Activated CD8-positive, alpha-beta T cell treated with anti-CD3 and anti-CD28 coated beads for 36 hours (primary cell): ENCODE data around the gene GRAP2. TPM values are rescaled to one million over a fixed set of nuclear protein-coding genes. Genes with fewer than 3 reads are reported as not detected.

Experiments
- ATAC-seq: fragments of 200-7000 bp; cut with Tn5 transposase; one replicate; pipeline ENCODE4 v1.10.0; 2021; ENCODE audit warnings: mild to moderate bottlenecking, moderate library complexity
- CTCF ChIA-PET: fragments of 350-600 bp; sonication (Branson Sonifier 250); formaldehyde crosslinking; loops from one replicate; lab custom pipeline; 2021; ENCODE audit warnings: antibody characterized with exemption; lab: Charles Lee
- POLR2A ChIA-PET: fragments of 350-600 bp; sonication (Branson Sonifier 250); formaldehyde crosslinking; loops from one replicate; lab custom pipeline; 2021; ENCODE audit warnings: antibody characterized with exemption; lab: Charles Lee
- DNase-seq: peaks from one replicate; pipeline ENCODE4 v3.0.0-alpha.2; 2020
- H3K27ac Mint-ChIP-seq: one replicate; pipeline ENCODE4 v1.8.0; 2021; ENCODE audit warnings: mild to moderate bottlenecking, mixed read lengths
- H3K27me3 Mint-ChIP-seq: one replicate; pipeline ENCODE4 v1.8.0; 2021; ENCODE audit warnings: mixed read lengths
- H3K36me3 Mint-ChIP-seq: one replicate; pipeline ENCODE4 v1.8.0; 2021; ENCODE audit warnings: low read depth, mixed read lengths
- H3K4me1 Mint-ChIP-seq: one replicate; pipeline ENCODE4 v1.8.0; 2021; ENCODE audit warnings: low read depth, mixed read lengths
- H3K4me3 Mint-ChIP-seq: one replicate; pipeline ENCODE4 v1.8.0; 2021; ENCODE audit warnings: mild to moderate bottlenecking, moderate library complexity, mixed read lengths
- H3K9me3 Mint-ChIP-seq: one replicate; pipeline ENCODE4 v1.8.0; 2021; ENCODE audit warnings: mixed read lengths
- CTCF ChIP-seq: fragments of 200-600 bp; IDR thresholded peaks from one replicate; pipeline ENCODE4 v1.8.0; 2022; ENCODE audit warnings: antibody characterized with exemption, mild to moderate bottlenecking
- intact Hi-C: fragments of 100-400 bp; cut with micrococcal nuclease; formaldehyde crosslinking; loops from one replicate; pipeline ENCODE4 v1.10.0; 2022
- total RNA-seq, 2 experiments: library from RNA; stranded (reverse); gene quantifications; one replicate each; pipeline ENCODE4 v1.2.3, GENCODE V29; 2021

The GRAP2 gene
- total RNA-seq, 2 experiments from 2014 or later: 83.2 to 86.8 TPM

- ATAC-seq (no peak), DNase-seq (no peak)
- peaks cover 16% of the 10 kb centered on the region for H3K4me1 Mint-ChIP-seq
- TF ChIP-seq CTCF: no peak
- no peaks in the 10 kb centered on the region for H3K36me3 Mint-ChIP-seq
- H3K4me3 Mint-ChIP-seq: peak overlapping the region; percentile 31
- CTCF ChIA-PET: interaction anchor here (2.5 to 3.2 kb wide), 2 partner anchors 15 to 29 kb away, joined by 11 to 19 read pairs; no protein-coding TSS in a partner anchor
- no peak overlapping the region for H3K27ac Mint-ChIP-seq
- H3K27me3 Mint-ChIP-seq: peaks cover 12% of the 10 kb centered on the region
- no peaks in the 10 kb centered on the region for H3K9me3 Mint-ChIP-seq
- intact Hi-C loops: no loop called here
- POLR2A ChIA-PET: interaction anchor here (1.0 to 1.6 kb wide), 3 partner anchors 11 to 46 kb away, joined by 3 to 6 read pairs (median 4); no protein-coding TSS in a partner anchor
Measured at GRCh38 chr22:39995393-39996252, 94.7 kb downstream of the GRAP2 start.

DNA sequence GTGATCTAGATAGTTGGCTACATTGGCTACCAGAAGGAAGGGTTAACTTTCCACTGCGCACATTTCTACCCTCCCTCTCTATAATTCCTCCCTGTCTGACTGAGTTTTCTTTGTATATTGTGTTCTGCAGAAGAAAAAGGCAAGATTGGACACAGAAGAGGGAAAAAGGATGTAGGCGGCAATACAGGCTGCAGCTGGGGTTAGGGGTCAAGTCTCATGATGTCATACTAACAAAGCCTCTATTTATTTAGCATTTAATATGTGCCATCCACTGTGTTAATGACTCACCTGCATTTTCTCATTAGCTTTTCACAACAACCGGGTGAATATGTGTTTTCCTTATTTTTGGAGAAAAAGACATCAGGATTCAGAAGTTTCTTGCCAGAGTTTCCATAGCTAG, 95.8 kb downstream of the GRAP2 start:
- CTCF ChIA-PET: interaction anchor here (3.2 kb wide), 1 partner anchor 28 kb away, joined by 19 read pairs; no protein-coding TSS in a partner anchor
- H3K27me3 Mint-ChIP-seq: peaks cover 12% of the 10 kb centered on the region
- no peak overlapping the region for H3K27ac Mint-ChIP-seq
- peaks cover 16% of the 10 kb centered on the region for H3K4me1 Mint-ChIP-seq
- POLR2A ChIA-PET: no interaction called here
- DNase-seq (no peak), ATAC-seq (no peak)
- H3K4me3 Mint-ChIP-seq: no peak overlapping the region
- TF ChIP-seq CTCF: no peak
- no peaks in the 10 kb centered on the region for H3K36me3 Mint-ChIP-seq
- no peaks in the 10 kb centered on the region for H3K9me3 Mint-ChIP-seq
- intact Hi-C loops: no loop called here

- H3K9me3 Mint-ChIP-seq: no peaks in the 10 kb centered on the region
- no peak overlapping the region for H3K4me3 Mint-ChIP-seq
- no peak for DNase-seq
- CTCF ChIA-PET: interaction anchor here (0.7 to 3.2 kb wide), 2 partner anchors 27 to 65 kb away, joined by 3 to 19 read pairs; no protein-coding TSS in a partner anchor
- peaks cover 10% of the 10 kb centered on the region for H3K27me3 Mint-ChIP-seq
- POLR2A ChIA-PET: no interaction called here
- peaks cover 16% of the 10 kb centered on the region for H3K4me1 Mint-ChIP-seq
- ATAC-seq: no peak
- no peak for TF ChIP-seq CTCF
- H3K36me3 Mint-ChIP-seq: no peaks in the 10 kb centered on the region
- H3K27ac Mint-ChIP-seq: no peak overlapping the region
- intact Hi-C loops: no loop called here
Measured at GRCh38 chr22:39997421-39997820, 96.5 kb downstream of the GRAP2 start.

DNA sequence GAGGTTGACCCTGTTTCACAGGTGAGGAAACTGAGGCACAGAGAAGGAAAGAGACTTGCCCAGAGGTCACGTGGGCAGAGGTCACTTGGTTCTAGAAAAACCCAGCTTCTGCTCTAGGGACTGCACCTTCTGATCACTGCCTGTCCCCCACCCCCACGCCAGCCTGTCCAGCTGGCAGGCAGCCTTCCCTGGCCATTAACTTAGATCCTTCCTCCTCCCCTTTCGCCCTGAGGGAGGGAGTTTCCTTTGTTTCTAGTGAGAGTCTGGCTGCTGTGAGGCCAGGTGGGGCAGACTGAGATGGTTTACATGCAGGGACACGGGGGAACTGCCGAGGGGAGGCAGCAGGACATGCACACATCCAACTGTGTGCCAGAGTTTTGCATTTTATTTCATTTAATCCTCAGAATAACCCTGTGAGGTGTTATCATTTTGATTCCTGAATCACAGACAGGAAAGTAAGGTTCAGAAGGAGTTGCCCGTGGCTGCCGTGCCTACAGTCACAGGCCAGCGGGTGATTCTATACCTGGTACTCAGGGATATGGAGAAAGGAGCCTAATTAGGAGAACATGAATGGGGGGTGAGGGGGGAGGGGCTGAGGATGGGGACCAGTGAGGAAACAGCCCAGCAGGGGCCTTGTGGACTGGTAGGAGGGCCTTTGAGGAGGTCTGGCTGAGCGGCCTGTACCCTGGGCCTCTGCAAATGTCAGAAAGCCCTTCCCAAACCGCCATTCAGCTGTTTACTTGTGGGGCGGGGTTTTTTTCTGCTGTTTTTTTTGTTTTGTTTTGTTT, 97.2 kb downstream of the GRAP2 start:
- Mint-ChIP-seq H3K4me1 (peaks cover 16% of the 10 kb centered on the region), H3K27ac (no peak overlapping the region), H3K4me3 (no peak overlapping the region), H3K36me3 (no peaks in the 10 kb centered on the region), H3K9me3 (no peaks in the 10 kb centered on the region), H3K27me3 (peaks cover 7% of the 10 kb centered on the region)
- no peak for TF ChIP-seq CTCF
- intact Hi-C loops: no loop called here
- ATAC-seq (no peak), DNase-seq (no peak)
- ChIA-PET CTCF (interaction anchor here (0.7 to 3.2 kb wide), 2 partner anchors 27 to 66 kb away, joined by 3 to 19 read pairs; no protein-coding TSS in a partner anchor), POLR2A (no interaction called here)
